Esophagus muscularis mucosa (tissue), 4 donors: ENCODE results near the gene ACTL10. TPM values are rescaled to one million over a fixed set of nuclear protein-coding genes. Genes with fewer than 3 reads are reported as not detected.
A peak's percentile ranks its signal among the peaks of the same experiment; 100 is the strongest.

Experiments used
- DNase-seq: peaks from one replicate; pipeline ENCODE4 v3.0.0-alpha.2; 2017; ENCODE audit errors: extremely low spot score
- H3K27ac ChIP-seq, 4 donors: fragments of 200-600 bp; sonication (generic); replicated peaks in 1 of 4; 1 replicate in 3 of 4; 2 replicates in 1 of 4; pipeline ENCODE4 v1.5.1; 2016 to 2019; ENCODE audit warnings: mild to moderate bottlenecking in 1 of 4
- H3K27me3 ChIP-seq, 4 donors: fragments of 200-600 bp; sonication (generic); one replicate each; pipeline versions ENCODE4 v1.5.1 to v1.6.0; 2016 to 2019
- H3K36me3 ChIP-seq, 4 donors: fragments of 200-600 bp; sonication (generic); one replicate each; pipeline ENCODE4 v1.5.1; 2016 to 2019
- H3K4me1 ChIP-seq, 4 donors: fragments of 200-600 bp; sonication (generic); one replicate each; pipeline ENCODE4 v1.5.1; 2016 to 2019
- H3K4me3 ChIP-seq, 4 donors: fragments of 200-600 bp; sonication (generic); 1 replicate in 2 of 4; 2 replicates in 2 of 4; pipeline ENCODE4 v1.5.1; 2016 to 2019; ENCODE audit warnings: mild to moderate bottlenecking in 4 of 4, moderate library complexity in 1 of 4
- H3K9me3 ChIP-seq, 4 donors: fragments of 200-600 bp; sonication (generic); 1 replicate in 3 of 4; 2 replicates in 1 of 4; pipeline ENCODE4 v1.5.1; 2016 to 2019
- CTCF ChIP-seq, 3 experiments: fragments of 200-600 bp in 2 of 3; fragments of 450-650 bp in 1 of 3; sonication (generic) in 2 of 3; IDR thresholded peaks; one replicate each; pipeline ENCODE4 v1.5.1; 2017 to 2019; ENCODE audit warnings: antibody characterized with exemption in 3 of 3, mild to moderate bottlenecking in 2 of 3, moderate library complexity in 1 of 3
- EP300 ChIP-seq: sonication (generic); formaldehyde crosslinking; IDR thresholded peaks from one replicate; pipeline ENCODE4 v1.6.1; 2017; ENCODE audit warnings: antibody characterized with exemption
- POLR2A ChIP-seq: fragments of 450-650 bp; IDR thresholded peaks from one replicate; pipeline ENCODE4 v1.6.1; 2017; ENCODE audit warnings: antibody characterized with exemption, moderate library complexity, mild to moderate bottlenecking, low read depth
- POLR2AphosphoS5 ChIP-seq, 2 donors: sonication (generic); formaldehyde crosslinking; IDR thresholded peaks; one replicate each; pipeline ENCODE4 v1.6.1; 2017; ENCODE audit warnings: antibody characterized with exemption in 2 of 2
- WGBS: methylation state at CpG from one replicate; pipeline ENCODE4 v1.1.5; 2018; 5-methylcytosine and 5-hydroxymethylcytosine counted together
- intact Hi-C: fragments of 100-400 bp; cut with DNase I; formaldehyde crosslinking; loops from one replicate; pipeline ENCODE4 v1.15.1; 2023
- total RNA-seq, 4 donors: library from RNA; depleted of rRNA; stranded (reverse); fragments of >200 nt; gene quantifications; one replicate each; pipeline versions ENCODE4 v1.1.0 to v1.2.1, GENCODE V29; 2016

ACTL10 gene
- total RNA-seq, 4 donors from 2014 or later, result 1.3 to 2.5 (median 2.0) TPM

DNA sequence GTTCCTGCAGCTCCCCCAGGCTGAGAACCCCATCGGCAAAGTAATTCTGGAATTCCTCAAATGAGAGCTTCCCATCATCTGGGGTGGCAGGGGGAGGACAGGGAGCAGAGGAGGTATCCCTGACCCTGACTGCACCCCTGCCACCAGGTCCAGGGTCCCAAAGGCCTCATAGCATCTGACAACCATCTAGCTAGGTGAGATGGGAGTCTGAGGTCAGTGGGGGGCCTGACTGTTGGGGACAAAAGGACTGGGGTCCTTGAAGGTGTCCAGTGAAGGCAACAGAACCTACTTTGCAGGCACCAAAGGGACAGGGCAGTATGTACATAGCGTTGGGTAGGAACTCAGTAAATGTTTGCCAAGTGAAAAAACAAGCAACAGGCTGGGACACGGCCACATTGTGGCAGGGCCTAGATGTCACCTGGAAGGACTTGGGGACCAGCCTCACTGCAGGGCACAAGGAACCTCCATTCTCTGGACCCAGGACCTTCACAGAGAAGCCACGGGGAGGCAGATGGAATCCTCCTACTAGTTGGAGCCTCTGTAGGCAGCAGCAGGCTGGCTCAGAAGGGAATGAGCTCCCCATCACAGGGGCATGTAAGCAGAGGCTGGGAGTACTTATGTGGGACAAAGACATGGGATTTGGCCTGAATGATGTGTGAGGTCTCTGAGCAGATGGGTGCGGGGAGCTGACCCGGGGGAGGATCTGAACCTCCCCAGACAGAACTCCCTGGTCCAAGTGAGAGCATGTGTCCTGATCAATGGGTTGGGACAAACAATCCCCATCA lies 4.2 kb downstream of the ACTL10 start:
- H3K27ac ChIP-seq, result peak overlapping the region in 2 of 4 donors; percentile 95 to 96
- DNase-seq, result no peak
- no peaks in the 10 kb centered on the region for H3K27me3 ChIP-seq
- TF ChIP-seq POLR2A (no peak), CTCF (IDR thresholded peaks at IDR 0.05) (no peak), EP300 (no peak), POLR2AphosphoS5 (IDR thresholded peaks at IDR 0.05) (no peak)
- peaks cover 43 to 74% (median 60%) of the 10 kb centered on the region in 4 donors for H3K4me1 ChIP-seq
- intact Hi-C loops, result no loop called here
- no peaks in the 10 kb centered on the region for H3K9me3 ChIP-seq
- H3K4me3 ChIP-seq, result no peak overlapping the region
- H3K36me3 ChIP-seq, result peaks cover 0 to 33% (median 23%) of the 10 kb centered on the region in 4 donors
- WGBS, result 89% methylated on average over 6 of the region's 6 CpGs

DNA sequence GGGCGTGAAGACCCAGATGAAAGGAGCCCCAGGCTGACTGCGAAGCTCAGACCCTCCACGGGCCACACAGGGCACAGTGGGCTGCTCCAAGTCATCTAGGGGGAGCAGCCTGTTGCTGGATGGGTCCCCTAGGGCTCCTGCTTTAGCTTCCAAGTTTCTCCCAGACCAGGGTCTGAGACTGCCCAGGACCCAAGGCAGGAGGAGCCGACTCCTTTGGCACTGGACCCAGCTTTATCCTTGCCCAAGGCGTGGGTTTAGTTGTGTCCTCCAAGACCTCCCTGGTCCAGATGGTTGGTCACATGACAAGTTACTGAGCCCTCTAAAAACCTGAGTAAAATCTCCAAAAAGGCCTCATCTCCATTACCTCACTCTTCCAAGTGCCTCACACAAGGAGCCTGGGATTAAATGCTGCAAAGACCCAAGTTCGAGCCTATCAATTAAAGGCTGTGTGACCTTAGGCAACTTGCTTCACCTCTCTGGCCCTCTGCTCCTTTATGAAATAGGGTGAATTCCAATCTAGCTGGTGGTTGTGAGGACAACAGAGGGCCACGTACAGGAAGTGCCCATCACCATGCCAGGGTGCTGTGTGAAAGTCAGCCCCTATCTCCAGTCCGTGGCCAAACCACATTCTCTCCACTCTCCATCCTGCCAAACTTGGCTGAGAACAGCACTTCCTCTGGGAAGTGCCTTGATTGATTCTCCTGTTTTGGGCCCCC lies 5.0 kb downstream of the ACTL10 start:
- H3K27me3 ChIP-seq, result no peaks in the 10 kb centered on the region
- WGBS, result 84% methylated on average over 8 of the region's 8 CpGs
- peaks cover 40 to 74% (median 62%) of the 10 kb centered on the region in 4 donors for H3K4me1 ChIP-seq
- H3K27ac ChIP-seq, result peak overlapping the region; percentile 37 to 97 (median 96)
- DNase-seq, result no peak
- intact Hi-C loops, result no loop called here
- H3K9me3 ChIP-seq, result no peaks in the 10 kb centered on the region
- no peak overlapping the region for H3K4me3 ChIP-seq
- TF ChIP-seq EP300, result no peak
- TF ChIP-seq POLR2A, result no peak
- TF ChIP-seq POLR2AphosphoS5 (IDR thresholded peaks at IDR 0.05), result no peak
- TF ChIP-seq CTCF (IDR thresholded peaks at IDR 0.05), result no peak
- H3K36me3 ChIP-seq, result peaks cover 0 to 33% (median 23%) of the 10 kb centered on the region in 4 donors

DNA sequence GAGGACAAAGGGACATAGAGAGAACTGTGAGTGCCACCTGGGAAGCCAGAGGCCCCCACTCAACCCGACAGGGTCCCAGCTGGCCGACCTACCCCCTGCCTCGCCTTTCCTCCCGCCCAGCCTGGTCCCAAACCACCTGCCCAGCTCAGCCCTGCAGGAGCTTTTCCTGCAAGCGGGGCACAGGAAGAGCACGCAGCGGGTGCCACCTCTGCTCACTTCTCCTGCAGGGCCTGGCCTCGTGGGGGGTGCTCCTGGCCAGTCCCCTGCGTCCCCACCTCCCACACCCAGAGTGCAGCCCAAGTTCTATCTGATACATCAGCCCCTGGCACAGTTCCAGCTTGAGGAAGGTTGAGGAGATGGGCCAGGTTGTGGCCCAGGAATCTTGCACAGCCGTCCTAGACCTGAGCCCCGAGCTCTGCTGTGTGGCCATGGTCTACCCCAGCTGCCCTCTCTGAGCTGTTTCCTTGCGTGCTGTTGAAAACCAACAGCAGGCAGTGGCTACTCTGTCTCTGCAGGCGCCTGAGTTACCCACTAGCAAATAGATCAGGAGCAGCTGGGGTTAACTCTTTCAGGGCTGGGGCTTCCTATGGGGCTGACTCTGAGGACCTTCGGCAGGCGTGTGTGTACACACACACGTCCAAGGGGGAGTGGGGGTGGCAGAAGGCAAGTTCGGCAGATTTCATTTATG lies 5.8 kb downstream of the ACTL10 start:
- peak overlapping the region; percentile 80 to 94 (median 84) for H3K4me3 ChIP-seq
- H3K4me1 ChIP-seq, result peaks cover 37 to 75% (median 64%) of the 10 kb centered on the region in 4 donors
- H3K36me3 ChIP-seq, result peaks cover 0 to 33% (median 23%) of the 10 kb centered on the region in 4 donors
- DNase-seq, result no peak
- H3K9me3 ChIP-seq, result no peaks in the 10 kb centered on the region
- peak overlapping the region; percentile 93 to 97 (median 96) for H3K27ac ChIP-seq
- intact Hi-C loops, result no loop called here
- 48% methylated on average over 9 of the region's 17 CpGs for WGBS
- H3K27me3 ChIP-seq, result no peaks in the 10 kb centered on the region
- TF ChIP-seq CTCF (IDR thresholded peaks at IDR 0.05) (no peak), EP300 (no peak), POLR2A (no peak), POLR2AphosphoS5 (IDR thresholded peaks at IDR 0.05) (no peak)

- intact Hi-C loops, result no loop called here
- Histone ChIP-seq H3K4me3 (peak overlapping the region; percentile 80 to 94 (median 84)), H3K27me3 (no peaks in the 10 kb centered on the region), H3K4me1 (peaks cover 32 to 71% (median 61%) of the 10 kb centered on the region in 4 donors), H3K36me3 (peaks cover 0 to 33% (median 23%) of the 10 kb centered on the region in 4 donors), H3K27ac (peak overlapping the region; percentile 93 to 97 (median 96)), H3K9me3 (no peaks in the 10 kb centered on the region)
- 59% methylated on average over 2 of the region's 4 CpGs for WGBS
- DNase-seq, result no peak
- TF ChIP-seq POLR2A, result no peak
- TF ChIP-seq POLR2AphosphoS5 (IDR thresholded peaks at IDR 0.05), result no peak
- TF ChIP-seq EP300, result no peak
- TF ChIP-seq CTCF (IDR thresholded peaks at IDR 0.05), result no peak
These were observed 6.3 kb downstream of the ACTL10 start for GRCh38 chr20:33673114-33673409.
